IMR-90 (cell line): ENCODE measurements around the gene MGAT3. TPM values are rescaled to one million over a fixed set of nuclear protein-coding genes. Genes with fewer than 3 reads are reported as not detected.

Source experiments
- ATAC-seq: fragments of 200-7000 bp; cut with Tn5 transposase; 2 replicates; pipeline ENCODE4 v1.9.1; 2020; ENCODE audit warnings: low read depth, mild to moderate bottlenecking, moderate library complexity
- BruUV-seq: library from RNA; stranded (reverse); fragments of 400-500 nt; replicated peaks from 2 replicates; lab custom pipeline; 2021; lab: Mats Ljungman, UMichigan
- CTCF ChIA-PET: fragments of 300-600 bp; formaldehyde crosslinking; extraction: SDS; loops from one replicate; lab custom pipeline; 2021; ENCODE audit warnings: antibody characterized with exemption; lab: Yijun Ruan, JAX
- POLR2A ChIA-PET: fragments of 300-600 bp; sonication (Branson Sonifier 250); formaldehyde crosslinking; loops from one replicate; lab custom pipeline; 2022; ENCODE audit warnings: antibody characterized with exemption; ENCODE audit not compliant: unreplicated experiment; lab: Charles Lee
- DNase-seq: peaks from one replicate; pipeline ENCODE4 v3.0.0; 2013
- H2AFZ ChIP-seq: replicated peaks from 2 replicates; pipeline ENCODE3; 2013; ENCODE audit warnings: low read length, mild to moderate bottlenecking; ENCODE audit not compliant: poor library complexity
- H2AK5ac ChIP-seq: 2 replicates; pipeline ENCODE4 v1.6.1; 2013; ENCODE audit warnings: low read depth, low read length, inconsistent platforms
- H2AK9ac ChIP-seq: replicated peaks from 2 replicates; pipeline ENCODE3; 2013; ENCODE audit warnings: mild to moderate bottlenecking, low read depth, low read length, moderate library complexity; ENCODE audit not compliant: poor library complexity
- H2BK120ac ChIP-seq: 2 replicates; pipeline ENCODE4 v1.6.1; 2013; ENCODE audit warnings: low read depth, low read length, inconsistent platforms
- H2BK15ac ChIP-seq: 3 replicates; pipeline ENCODE4 v1.6.1; 2013; ENCODE audit warnings: low read depth, low read length, inconsistent platforms
- H2BK20ac ChIP-seq: 2 replicates; pipeline ENCODE4 v1.6.1; 2013; ENCODE audit warnings: low read depth, mild to moderate bottlenecking, inconsistent platforms, low read length, moderate library complexity
- H2BK5ac ChIP-seq: 2 replicates; pipeline ENCODE4 v1.6.1; 2013; ENCODE audit warnings: mild to moderate bottlenecking, low read depth, low read length, inconsistent platforms; ENCODE audit not compliant: poor library complexity, severe bottlenecking
- H3K14ac ChIP-seq: replicated peaks from 2 replicates; pipeline ENCODE4 v1.6.1; 2013; ENCODE audit warnings: low read depth, low read length, inconsistent platforms
- H3K18ac ChIP-seq: 2 replicates; pipeline ENCODE4 v1.6.1; 2013; ENCODE audit warnings: low read depth, low read length, control low read depth
- H3K23ac ChIP-seq: 2 replicates; pipeline ENCODE4 v1.6.1; 2013; ENCODE audit warnings: low read depth, low read length, inconsistent platforms
- H3K27ac ChIP-seq: 2 replicates; pipeline ENCODE4 v1.5.1; 2013; ENCODE audit warnings: mild to moderate bottlenecking, control low read depth, low read length; ENCODE audit not compliant: insufficient read depth
- H3K27me3 ChIP-seq: 2 replicates; pipeline ENCODE4 v1.6.1; 2013; ENCODE audit warnings: low read length; ENCODE audit not compliant: control insufficient read depth, insufficient read depth
- H3K36me3 ChIP-seq: 2 replicates; pipeline ENCODE4 v1.6.1; 2013; ENCODE audit warnings: low read length, mixed read lengths; ENCODE audit not compliant: control insufficient read depth, insufficient read depth
- H3K4ac ChIP-seq: 2 replicates; pipeline ENCODE4 v1.6.1; 2013; ENCODE audit warnings: low read depth, low read length, inconsistent platforms
- H3K4me1 ChIP-seq: 2 replicates; pipeline ENCODE4 v1.6.1; 2013; ENCODE audit warnings: low read length, mixed read lengths; ENCODE audit not compliant: control insufficient read depth, insufficient read depth
- H3K4me2 ChIP-seq: 2 replicates; pipeline ENCODE4 v1.6.1; 2013; ENCODE audit warnings: low read depth, mild to moderate bottlenecking, control low read depth, low read length, moderate library complexity
- H3K4me3 ChIP-seq: 2 replicates; pipeline ENCODE4 v1.5.1; 2013; ENCODE audit warnings: low read depth, mild to moderate bottlenecking, control low read depth, low read length, moderate library complexity; ENCODE audit not compliant: insufficient read depth
- H3K56ac ChIP-seq: 2 replicates; pipeline ENCODE4 v1.6.1; 2013; ENCODE audit warnings: low read length, inconsistent platforms; ENCODE audit not compliant: insufficient read depth; ENCODE audit errors: extremely low read depth
- H3K79me1 ChIP-seq, 2 experiments: 2 replicates each; pipeline ENCODE4 v1.6.1; 2013; ENCODE audit warnings: low read length in 2 of 2, inconsistent platforms in 1 of 2, low read depth in 1 of 2
- H3K9ac ChIP-seq: 2 replicates; pipeline ENCODE4 v1.6.1; 2013; ENCODE audit warnings: low read depth, low read length, control low read depth
- H3K9me1 ChIP-seq: 2 replicates; pipeline ENCODE4 v1.6.1; 2013; ENCODE audit warnings: low read length, inconsistent platforms; ENCODE audit not compliant: insufficient read depth
- H3K9me3 ChIP-seq: 2 replicates; pipeline ENCODE4 v1.6.1; 2013; ENCODE audit warnings: low read length; ENCODE audit not compliant: control insufficient read depth, insufficient read depth
- H4K20me1 ChIP-seq: 2 replicates; pipeline ENCODE4 v1.6.1; 2013; ENCODE audit warnings: low read length, inconsistent platforms; ENCODE audit not compliant: insufficient read depth
- H4K5ac ChIP-seq: 2 replicates; pipeline ENCODE4 v1.6.1; 2013; ENCODE audit warnings: mild to moderate bottlenecking, low read depth, low read length, control low read depth
- H4K8ac ChIP-seq, 2 experiments: 2 replicates each; pipeline ENCODE4 v1.6.1; 2013; ENCODE audit warnings: low read depth in 2 of 2, low read length in 2 of 2, control low read depth in 1 of 2, inconsistent platforms in 1 of 2
- H4K91ac ChIP-seq: 2 replicates; pipeline ENCODE4 v1.6.1; 2013; ENCODE audit warnings: low read depth, low read length, inconsistent platforms; ENCODE audit not compliant: insufficient read depth
- BHLHE40 ChIP-seq: fragments of 150-350 bp; IDR thresholded peaks from 2 replicates; pipeline ENCODE4 v1.6.1; 2016; ENCODE audit warnings: mild to moderate bottlenecking, low read depth, low read length
- CEBPB ChIP-seq: IDR thresholded peaks from 2 replicates; pipeline ENCODE4 v1.6.1; 2012; ENCODE audit warnings: low read depth, low read length, improper control_type of control experiment
- MAFK ChIP-seq: IDR thresholded peaks from 2 replicates; pipeline ENCODE4 v1.6.1; 2012; ENCODE audit warnings: low read depth, low read length, improper control_type of control experiment
- POLR2A ChIP-seq: IDR thresholded peaks from 2 replicates; pipeline ENCODE4 v1.6.1; 2012; ENCODE audit warnings: mild to moderate bottlenecking, low read depth, low read length
- RCOR1 ChIP-seq: IDR thresholded peaks from 2 replicates; pipeline ENCODE4 v1.6.1; 2012; ENCODE audit warnings: mild to moderate bottlenecking, low read length, improper control_type of control experiment; ENCODE audit not compliant: insufficient replicate concordance
- RFX5 ChIP-seq: IDR thresholded peaks from 2 replicates; pipeline ENCODE4 v1.8.0; 2012; ENCODE audit warnings: low read depth, mild to moderate bottlenecking, low read length, moderate library complexity
- WGBS, 2 experiments: methylation state at CpG; one replicate each; pipeline versions ENCODE4 v1.1.5 to v1.1.7; 2013; ENCODE audit warnings: missing lambda C conversion rate in 2 of 2; ENCODE audit not compliant: insufficient read length in 1 of 2; ENCODE audit errors: extremely low coverage in 2 of 2; 5-methylcytosine and 5-hydroxymethylcytosine counted together
- dilution Hi-C: fragments of 300-500 bp; cut with HindIII; formaldehyde crosslinking; loops from one replicate; pipeline ENCODE4 v1.14.3; 2018; ENCODE audit warnings: low sequenced_read_pairs; ENCODE audit not compliant: unreplicated experiment
- in situ Hi-C: fragments of 300-500 bp; cut with MboI; formaldehyde crosslinking; loops from 3 replicates; pipeline ENCODE4 v1.14.3; 2019; ENCODE audit warnings: low sequenced_read_pairs, inconsistent platforms, mixed read lengths
- intact Hi-C: fragments of 100-400 bp; cut with micrococcal nuclease; formaldehyde crosslinking; loops from 2 replicates; pipeline ENCODE4 v1.10.0; 2022
- polyA plus RNA-seq, 3 experiments: library from polyadenylated mRNA; depleted of rRNA; stranded (reverse); fragments of >200 nt; gene quantifications; 2 replicates each; pipeline ENCODE4 v1.2.3, GENCODE V29; 2012; ENCODE audit warnings: low replicate concordance in 1 of 3
- total RNA-seq: library from RNA; depleted of rRNA; stranded (reverse); fragments of >200 nt; gene quantifications from 2 replicates; pipeline ENCODE4 v1.2.3, GENCODE V29; 2012

The MGAT3 gene
- total and polyA plus RNA-seq, 2 of the 4 experiments (the other 2 are of a cell fraction), result 0.36 to 1.1 TPM

DNA sequence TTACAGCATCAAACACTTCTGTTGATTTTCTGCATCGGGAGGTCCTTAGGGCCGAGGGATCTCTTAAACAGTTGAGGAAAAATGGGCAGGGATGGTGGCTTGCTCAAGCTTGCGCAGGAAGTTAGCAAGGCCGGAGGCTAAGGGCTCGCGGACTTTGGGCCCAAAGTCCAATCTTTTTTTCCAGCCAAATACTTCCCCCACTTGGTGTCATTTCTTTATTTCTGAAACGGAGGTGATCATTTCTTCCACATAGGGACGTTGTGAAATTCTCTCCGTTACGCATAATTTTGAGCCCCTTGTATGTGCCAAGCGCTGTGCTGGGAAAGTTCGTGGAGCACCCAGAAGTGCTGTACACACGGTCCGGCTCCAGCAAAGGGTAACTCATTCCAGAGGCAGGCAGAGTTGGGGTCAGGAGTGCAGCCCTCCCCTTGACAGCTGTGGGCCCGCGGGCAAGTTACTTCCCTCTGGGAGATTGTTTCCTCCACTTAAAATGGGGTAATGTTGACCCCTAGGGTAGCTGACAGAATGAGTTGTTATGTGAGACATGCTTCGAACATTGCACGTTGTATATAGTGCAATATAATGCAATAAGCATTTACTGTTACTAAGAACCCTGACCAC is 46.1 kb downstream of the MGAT3 start:
- Histone ChIP-seq H3K9ac (peak overlapping the region; percentile 85), H3K14ac (peak overlapping the region; percentile 61), H2BK20ac (no peak overlapping the region), H3K4me2 (peak overlapping the region; percentile 94), H2BK15ac (no peak overlapping the region), H4K91ac (peak overlapping the region; percentile 38; the same call in 1 of the 2 replicates), H2BK5ac (peak overlapping the region; percentile 11), H2AFZ (peak overlapping the region; percentile 92), H3K4me1 (peaks cover 10% of the 10 kb centered on the region), H2AK9ac (peak overlapping the region; percentile 91), H3K79me1 (peaks cover 21 to 55% of the 10 kb centered on the region in 2 experiments), H3K36me3 (peaks cover 28% of the 10 kb centered on the region), H3K4ac (peak overlapping the region; percentile 75), H2BK120ac (no peak overlapping the region), H3K18ac (no peak overlapping the region), H3K9me3 (no peaks in the 10 kb centered on the region), H3K27ac (peak overlapping the region; percentile 22), H4K5ac (0 out of 2 replicates have a peak overlapping the region, but pooled peaks have one; percentile 39), H2AK5ac (peak overlapping the region; percentile 52), H3K4me3 (peak overlapping the region; percentile 67), H3K56ac (peak overlapping the region; percentile 48; the same call in 1 of the 2 replicates), H3K9me1 (peaks cover 6% of the 10 kb centered on the region), H4K20me1 (0 out of 2 replicates have a peak, but pooled peaks cover 12% of the 10 kb centered on the region), H3K27me3 (no peaks in the 10 kb centered on the region), H3K23ac (0 out of 2 replicates have a peak overlapping the region, but pooled peaks have one; percentile 74), H4K8ac (peak overlapping the region; percentile 74 to 91)
- no peak for ATAC-seq
- in situ Hi-C loops, result no loop called here
- DNase-seq, result peak; percentile 41
- WGBS, 2 experiments, result 9% methylated on average over 8 of the region's 18 CpGs; no CpG with 5 or more reads in 1 of the 2 experiments
- TF ChIP-seq POLR2A (peak; percentile 7; the same call in 1 of the 2 replicates), BHLHE40 (no peak), RCOR1 (no peak), RFX5 (no peak), MAFK (no peak), CEBPB (peak; percentile 60; the same call in 1 of the 2 replicates)
- dilution Hi-C loops, result no loop called here
- CTCF ChIA-PET, result interaction anchor here (1.6 kb wide), 1 partner anchor 11 kb away, joined by 6 read pairs; no protein-coding TSS in a partner anchor
- no TSS peak for BruUV-seq
- intact Hi-C loops, result loop anchor here (2.0 kb wide), 1 partner anchor 16 kb away; no protein-coding TSS in a partner anchor
- POLR2A ChIA-PET, result no interaction called here
